ENCODE measurements around the gene MIER2. TPM values are rescaled to one million over a fixed set of nuclear protein-coding genes. Genes with fewer than 3 reads are reported as not detected.

The MIER2 gene
- polyA plus RNA-seq, 3 donors = 7.8 to 26.9 (median 22.3) TPM

DNA sequence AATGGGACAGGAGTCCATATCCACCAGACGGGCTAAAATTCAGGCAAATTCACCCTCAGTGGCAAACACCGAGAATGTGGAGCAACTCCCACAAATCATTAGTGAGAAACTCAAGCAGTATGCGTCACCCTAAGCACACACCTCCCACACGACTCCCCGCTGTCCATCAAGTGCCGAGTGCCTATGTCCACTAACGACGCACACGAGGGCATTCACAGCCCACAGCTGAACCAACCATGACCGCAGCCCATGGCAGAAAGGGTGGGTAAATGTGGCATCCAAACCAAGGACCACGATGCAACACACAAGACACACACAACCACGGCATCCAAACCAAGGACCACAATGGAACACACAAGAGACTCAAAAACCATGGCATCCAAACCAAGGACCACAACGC lies 22.0 kb downstream of the MIER2 start:
- 96 to 98% (median 97%) methylated on average over 13 of the region's 13 CpGs for WGBS, 3 donors
- no peak overlapping the region for H3K27ac ChIP-seq (ENCODE audit: low read depth, low read length)

DNA sequence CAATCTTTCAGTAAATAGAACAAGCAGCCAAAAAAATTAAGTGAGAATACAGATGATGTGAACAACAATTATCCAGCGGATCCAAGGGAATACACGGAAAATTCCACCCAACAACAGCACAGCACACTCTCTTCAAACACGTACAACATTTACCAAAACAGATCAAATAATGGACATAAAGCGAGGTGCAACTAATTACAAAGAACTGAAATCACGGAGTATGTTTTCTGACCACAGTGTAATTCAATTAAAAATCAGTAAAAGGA lies 26.2 kb downstream of the MIER2 start:
- no peak overlapping the region for H3K27ac ChIP-seq (ENCODE audit: low read depth, low read length)

DNA sequence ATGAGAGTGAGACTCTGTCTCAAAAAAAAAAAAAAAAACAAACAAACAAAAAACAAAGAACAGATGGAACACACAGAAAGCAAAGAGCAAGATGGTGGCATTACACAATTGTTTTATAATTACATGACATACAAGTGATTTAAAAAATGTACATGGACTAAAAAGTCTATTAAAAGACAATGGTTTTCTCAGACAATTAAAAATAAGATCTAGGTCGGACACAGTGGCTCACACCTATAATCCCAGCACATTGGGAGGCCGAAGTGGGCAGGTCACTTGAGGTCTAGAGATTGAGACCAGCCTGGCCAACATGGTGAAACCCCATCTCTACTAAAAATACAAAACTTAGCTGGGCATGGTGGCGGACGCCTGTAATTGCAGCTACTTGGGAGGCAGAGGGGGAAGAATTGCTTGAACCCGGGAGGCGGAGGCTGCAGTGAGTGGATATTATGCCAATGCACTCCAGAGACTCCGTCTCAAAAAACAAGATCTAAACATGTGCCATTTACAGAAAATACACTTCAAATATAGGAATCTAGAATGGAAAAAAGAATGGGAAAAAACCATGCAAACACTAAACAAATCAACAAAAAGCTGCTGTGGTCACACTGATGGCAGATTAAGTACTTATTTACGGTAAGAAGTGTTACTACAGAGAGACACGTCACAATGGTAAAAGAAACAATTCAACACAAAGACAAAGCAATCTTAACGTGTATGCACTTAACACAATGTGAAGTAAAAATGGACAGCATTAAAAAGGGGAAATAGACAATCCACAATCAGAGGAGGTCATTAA lies 26.7 kb downstream of the MIER2 start:
- WGBS, 3 donors = 89 to 94% (median 94%) methylated on average over 10 of the region's 10 CpGs
- H3K27ac ChIP-seq (ENCODE audit: low read depth, low read length) = no peak overlapping the region

More for the DNA sequence above, 26.2 kb downstream of the MIER2 start:
- WGBS, 3 donors = 68 to 95% (median 82%) methylated on average over 5 of the region's 5 CpGs

DNA sequence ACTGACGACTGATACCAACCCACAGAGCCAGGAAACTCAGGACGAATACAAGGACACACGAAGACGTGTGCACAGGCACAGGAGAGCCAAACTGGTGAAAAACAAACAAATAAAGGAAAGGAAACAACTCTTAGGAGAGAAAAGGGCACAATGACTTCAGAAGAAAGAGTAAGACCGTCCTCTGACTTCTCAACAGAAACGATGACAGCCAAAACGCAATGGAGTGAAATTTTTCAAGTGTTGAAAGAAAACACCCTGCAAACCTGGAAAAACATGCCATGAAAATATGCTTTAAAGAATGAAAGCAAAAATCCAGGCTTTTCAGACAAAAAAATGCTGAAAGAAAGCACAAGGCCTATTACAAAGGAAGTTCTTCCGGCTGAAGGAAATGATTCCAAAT lies 28.8 kb downstream of the MIER2 start:
- no peak overlapping the region for H3K27ac ChIP-seq (ENCODE audit: low read depth, low read length)

DNA sequence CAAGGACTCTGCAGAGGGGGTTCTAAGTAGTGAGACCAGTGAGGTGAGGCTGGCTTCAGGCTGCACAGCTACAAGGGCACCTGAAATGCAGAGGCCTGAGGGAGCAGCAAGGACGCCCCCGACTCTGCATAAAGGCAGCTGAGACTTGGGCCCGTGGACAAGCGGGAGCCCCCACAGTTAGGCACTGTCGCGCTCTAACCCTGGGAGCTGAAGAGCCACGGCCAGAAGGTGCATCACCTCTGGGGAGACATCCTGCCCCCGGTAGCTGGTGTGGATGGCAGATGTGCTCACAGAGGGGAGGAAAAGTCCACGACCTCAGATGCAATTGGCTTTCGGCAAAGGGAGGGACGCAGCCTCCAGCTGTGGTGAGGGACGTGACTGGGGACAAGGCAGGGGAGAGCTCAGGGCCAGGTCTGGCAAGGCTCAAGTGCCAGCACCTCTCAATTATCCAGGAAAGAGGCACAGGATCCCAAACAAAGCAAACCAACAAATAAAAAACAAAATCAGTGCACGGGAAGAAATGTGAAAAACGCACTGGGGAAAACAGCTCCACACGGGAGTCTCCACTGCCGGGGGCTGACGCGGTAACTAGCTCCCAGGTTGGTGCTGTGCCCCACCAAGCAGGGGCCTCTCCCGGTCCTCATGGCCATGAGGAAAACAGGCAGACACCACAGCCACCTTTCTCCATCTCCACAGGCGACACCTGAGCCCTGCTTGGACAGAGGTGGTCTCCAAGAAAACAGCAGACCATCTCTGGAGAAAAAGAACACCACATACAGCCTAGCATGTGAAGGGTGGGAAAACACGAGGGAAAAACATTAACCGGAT lies 30.4 kb downstream of the MIER2 start:
- WGBS, 3 donors = 85 to 90% (median 89%) methylated on average over 22 of the region's 22 CpGs
- no peak overlapping the region for H3K27ac ChIP-seq (ENCODE audit: low read depth, low read length)

More for the DNA sequence above, 28.8 kb downstream of the MIER2 start:
- 84 to 86% (median 84%) methylated on average over 8 of the region's 8 CpGs for WGBS, 3 donors

DNA sequence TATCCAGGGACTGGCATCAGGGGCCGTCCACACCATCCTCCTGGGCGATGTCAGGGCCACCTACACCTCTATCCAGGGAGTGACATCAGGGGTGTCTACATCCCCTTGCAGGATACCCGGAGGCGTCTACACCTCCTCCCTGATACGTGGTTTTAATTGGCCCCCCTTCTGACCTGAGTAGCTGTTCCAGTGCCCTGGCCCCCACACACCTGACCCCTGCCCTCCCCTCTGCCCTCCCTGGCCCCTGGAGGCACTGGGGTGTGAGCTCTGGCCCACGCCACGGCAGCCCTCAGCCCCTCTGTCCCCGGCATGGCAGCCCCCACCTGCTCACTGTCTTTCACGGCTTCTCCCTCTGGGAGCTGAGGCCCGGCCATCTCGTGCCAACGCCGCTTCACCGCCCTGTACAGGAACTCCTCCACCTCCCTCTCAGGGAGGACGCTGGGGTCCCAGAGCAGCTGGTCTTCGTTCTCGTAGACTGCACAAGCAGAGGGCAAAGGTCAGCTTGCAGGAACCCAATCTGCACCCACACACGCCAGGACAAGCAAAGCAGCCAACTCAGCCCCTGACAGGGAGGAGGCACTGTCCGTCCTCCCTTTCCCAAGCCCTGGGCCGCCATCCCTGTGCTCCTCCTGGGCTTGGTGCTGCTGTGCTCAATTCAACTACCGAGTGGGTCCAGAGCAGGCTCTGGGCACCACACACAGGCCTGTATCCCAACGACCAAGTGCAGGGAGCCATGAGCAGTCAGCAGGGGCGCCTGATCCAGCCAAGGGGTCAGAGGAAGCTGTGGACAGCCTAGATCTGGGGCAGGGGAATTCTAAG lies 31.2 kb downstream of the MIER2 start:
- H3K27ac ChIP-seq (ENCODE audit: low read depth, low read length) = no peak overlapping the region
- WGBS, 3 donors = 76 to 85% (median 78%) methylated on average over 21 to 23 of the region's 23 CpGs

DNA sequence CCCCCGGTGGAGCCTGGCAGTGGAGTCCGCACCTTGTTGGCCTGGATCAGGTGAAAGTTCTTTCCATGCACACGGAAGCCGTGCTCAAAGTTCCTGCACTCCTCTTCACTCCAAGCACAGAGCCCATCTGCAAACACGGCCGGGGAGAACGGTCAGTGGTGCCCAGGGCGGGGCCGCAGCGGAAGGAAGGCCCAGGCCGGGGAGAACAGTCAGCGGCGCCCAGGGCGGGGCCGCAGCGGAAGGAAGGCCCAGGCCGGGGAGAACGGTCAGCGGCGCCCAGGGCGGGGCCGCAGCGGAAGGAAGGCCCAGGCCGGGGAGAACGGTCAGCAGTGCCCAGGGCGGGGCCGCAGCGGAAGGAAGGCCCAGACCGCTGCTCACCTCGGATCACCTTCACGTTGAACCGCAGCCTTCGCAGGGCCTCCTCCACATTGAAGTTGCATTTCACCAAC lies 32.8 kb downstream of the MIER2 start:
- WGBS, 3 donors = 69 to 87% (median 83%) methylated on average over 30 to 32 of the region's 33 CpGs
- H3K27ac ChIP-seq (ENCODE audit: low read depth, low read length) = no peak overlapping the region

DNA sequence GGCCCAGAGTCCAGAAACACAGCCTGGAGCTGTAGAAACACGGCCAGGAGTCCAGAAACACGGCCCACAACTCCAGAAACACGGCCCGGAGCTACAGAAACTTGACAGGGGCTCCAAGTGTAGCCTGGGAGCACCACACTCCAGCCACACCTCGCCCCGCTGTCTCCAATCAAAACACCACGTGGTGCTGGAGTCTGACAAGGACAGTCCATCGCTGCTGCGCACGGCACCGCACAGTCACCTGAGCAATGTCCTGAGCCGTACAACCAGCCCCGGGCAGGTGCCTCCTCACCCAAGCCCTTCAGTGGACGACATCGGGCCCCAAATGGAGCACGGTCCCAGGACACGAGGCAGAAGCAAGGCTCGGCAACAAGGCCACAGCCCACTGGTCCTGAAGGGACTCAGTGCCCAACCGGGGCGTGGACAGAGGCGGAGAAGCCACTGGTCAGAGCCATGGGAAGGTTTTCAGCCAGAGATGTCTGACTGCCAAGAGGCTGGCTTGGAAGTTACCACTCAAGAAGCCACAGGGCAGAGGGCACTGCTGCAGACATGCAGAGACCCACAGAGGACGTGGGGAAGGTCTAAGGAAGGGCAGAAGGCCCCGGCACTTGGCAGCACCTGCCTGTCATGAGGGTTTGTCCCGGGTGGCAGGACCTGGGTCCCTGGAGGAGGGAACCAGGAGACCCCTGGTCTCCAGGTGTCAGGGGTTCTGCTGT lies 33.7 kb downstream of the MIER2 start:
- no peak overlapping the region for H3K27ac ChIP-seq (ENCODE audit: low read depth, low read length)

DNA sequence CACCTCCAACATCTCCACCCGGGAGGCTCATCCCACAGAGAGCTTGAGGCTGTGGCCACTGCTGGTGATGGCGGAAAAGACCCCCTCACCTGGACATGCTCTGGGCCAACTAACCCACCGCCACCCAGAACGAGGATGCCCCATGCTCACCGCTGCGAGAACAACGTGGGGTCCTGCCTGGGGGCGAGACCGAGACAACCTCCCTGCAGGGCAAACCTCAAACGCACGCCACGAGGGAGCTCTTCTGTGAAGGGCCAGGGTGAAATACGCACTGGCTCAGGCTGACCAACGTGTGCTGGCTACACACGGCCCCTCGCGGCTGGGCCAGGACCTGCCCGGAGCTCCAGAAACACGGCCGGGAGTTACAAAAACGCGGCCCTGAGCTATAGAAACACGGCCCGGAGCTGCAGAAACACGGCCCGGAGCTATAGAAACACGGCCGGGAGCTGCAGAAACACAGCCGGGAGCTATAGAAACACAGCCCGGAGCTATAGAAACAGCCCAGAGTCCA lies 34.4 kb downstream of the MIER2 start:
- H3K27ac ChIP-seq (ENCODE audit: low read depth, low read length) = no peak overlapping the region
- WGBS, 3 donors = 51 to 74% (median 68%) methylated on average over 30 of the region's 30 CpGs

More for the DNA sequence above, 33.7 kb downstream of the MIER2 start:
- WGBS, 3 donors = 71 to 88% (median 75%) methylated on average over 24 of the region's 24 CpGs

DNA sequence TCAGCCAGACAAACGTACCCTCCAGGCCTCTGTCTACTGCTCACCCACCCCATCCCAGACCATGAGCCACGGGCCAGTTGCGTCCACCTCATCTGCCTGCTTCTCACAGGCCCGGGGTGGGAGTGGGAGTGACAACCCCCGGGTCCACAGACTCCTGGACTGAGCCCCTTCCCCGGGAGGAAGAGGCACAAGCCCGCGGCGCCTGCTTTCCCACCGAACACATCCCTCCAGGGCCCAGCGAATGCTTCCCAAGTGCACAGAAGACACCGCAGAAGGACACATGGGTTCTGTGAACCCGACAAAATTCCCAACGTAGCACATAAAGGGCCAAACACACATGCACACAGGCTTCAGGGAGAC lies 35.4 kb downstream of the MIER2 start:
- H3K27ac ChIP-seq (ENCODE audit: low read depth, low read length) = no peak overlapping the region
- 74 to 86% (median 75%) methylated on average over 14 of the region's 14 CpGs for WGBS, 3 donors

DNA sequence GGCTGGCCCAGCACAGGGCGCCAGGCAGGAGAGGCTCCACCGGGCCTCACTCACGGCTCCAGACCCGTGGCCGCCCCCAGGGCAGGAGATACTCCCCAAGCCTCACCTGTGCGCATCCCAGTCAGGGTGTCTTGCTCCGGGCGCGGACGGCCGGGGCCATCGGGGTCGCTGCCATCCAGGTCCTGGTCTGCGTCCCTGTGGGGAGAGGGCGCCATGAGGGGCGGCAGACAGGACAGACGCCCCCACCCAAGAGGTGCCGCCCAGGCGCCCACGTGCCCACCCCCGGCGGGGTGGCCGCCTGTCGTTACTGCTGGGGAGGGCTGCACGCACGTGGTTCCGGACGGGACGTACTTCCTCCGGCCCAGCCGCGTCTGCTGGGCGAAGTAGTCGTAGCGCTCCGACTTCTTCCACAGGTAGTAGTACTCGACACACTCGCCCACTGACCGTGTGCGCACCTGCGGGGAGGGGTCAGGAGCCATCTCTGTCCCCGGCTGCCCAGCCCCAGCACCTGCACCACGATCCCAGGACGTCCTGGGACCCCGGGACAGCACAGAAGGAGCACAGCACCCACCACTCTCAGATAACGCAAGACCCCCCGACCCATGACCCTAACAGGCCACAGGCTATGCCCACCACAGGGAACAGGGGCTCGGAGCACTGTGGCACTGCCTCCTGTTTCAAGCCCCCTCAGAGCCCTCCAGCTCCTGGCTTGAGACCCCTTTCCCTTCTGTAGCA lies 36.0 kb downstream of the MIER2 start:
- 83 to 96% (median 86%) methylated on average over 43 to 48 of the region's 48 CpGs for WGBS, 3 donors
- no peak overlapping the region for H3K27ac ChIP-seq (ENCODE audit: low read depth, low read length)

DNA sequence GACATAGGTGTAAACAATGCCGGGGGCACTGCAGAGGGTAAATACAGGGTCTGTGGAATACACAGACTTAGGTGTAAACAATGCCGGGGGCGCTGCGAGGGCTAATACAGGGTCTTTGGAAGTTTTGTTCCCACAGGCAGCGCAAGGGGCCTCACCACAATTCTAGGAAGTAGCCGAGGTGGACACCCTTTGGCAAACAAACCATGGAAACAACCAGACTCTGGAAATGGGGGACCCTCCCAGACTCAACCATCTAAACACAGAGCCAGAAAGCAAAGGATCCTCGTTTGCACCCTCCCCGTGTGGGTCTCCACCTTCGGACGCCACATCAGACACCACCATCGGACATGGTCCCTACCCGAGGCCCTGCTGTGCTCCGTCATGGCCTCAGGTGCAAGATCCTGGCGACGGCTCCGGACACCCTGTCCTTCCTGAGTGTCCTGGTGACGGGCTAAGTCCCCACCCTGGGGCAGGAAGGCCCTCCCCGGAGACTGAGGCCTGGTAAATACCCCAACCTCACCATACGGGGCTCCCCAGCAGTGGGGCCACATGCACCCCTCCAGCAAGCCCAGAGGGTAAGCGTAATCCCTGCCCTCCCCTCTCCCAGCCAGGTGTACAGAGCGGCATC lies 36.7 kb downstream of the MIER2 start:
- WGBS, 3 donors = 75 to 84% (median 79%) methylated on average over 21 of the region's 21 CpGs
- H3K27ac ChIP-seq (ENCODE audit: low read depth, low read length) = no peak overlapping the region

DNA sequence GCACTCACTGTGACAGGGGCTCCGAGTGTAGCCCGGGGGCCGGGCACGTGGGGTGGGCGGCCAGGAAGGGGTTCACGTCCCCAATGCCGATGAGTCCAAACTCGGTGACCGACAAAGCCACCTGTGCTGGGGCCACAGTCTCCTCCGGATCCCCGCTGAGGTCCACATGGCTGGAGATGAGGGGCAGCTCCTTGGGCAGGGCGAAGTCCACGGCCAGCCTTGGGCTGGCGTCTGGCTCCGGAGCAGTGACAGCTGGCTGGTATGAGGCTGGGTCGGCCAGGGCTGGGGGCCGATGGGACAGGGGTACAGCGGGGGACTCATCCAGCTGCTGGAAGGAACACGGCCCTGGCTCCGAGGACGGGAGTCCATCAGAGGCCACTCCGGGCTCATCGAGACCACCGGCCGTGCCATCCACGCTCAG lies 37.5 kb downstream of the MIER2 start:
- 92 to 95% (median 94%) methylated on average over 23 to 26 of the region's 26 CpGs for WGBS, 3 donors
- no peak overlapping the region for H3K27ac ChIP-seq (ENCODE audit: low read depth, low read length)

DNA sequence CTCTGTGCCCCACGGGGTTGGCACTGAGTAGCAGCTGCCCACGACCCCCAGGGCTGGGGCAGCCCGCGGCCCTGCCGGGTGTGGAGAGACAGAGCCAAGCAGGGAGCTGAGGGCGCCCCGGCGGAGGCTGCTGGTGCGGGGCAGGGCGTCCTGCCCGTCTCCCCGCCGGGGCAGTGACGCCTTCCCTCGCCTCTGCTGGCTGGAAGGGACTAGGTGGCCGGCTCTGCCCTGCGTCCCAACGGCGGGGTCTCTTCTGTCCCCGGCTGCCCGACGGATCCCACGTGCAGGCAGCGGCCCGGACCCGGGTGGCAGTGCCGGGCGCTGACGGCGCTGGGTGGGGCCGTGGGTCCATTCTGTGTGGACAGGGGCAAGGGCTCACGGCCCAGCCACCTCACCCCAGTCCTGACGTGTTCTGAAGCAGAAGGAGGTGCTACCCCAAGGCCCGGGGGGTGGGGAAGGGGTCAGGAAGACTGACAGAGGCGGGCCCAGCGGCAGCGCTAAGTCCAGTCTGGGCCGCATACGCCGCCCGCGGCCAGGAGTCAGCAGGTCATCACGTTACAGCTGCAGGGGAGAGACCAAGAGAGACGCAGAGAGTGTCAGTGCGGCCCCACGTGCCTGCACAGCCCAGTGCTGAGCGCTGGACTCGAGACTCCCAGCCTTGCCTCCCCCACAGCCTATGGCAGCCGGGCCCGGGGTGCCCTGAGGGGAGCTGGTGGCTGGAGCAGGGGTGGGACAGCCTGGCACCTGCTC lies 38.3 kb downstream of the MIER2 start:
- no peak overlapping the region for H3K27ac ChIP-seq (ENCODE audit: low read depth, low read length)
- 94 to 96% (median 94%) methylated on average over 33 to 50 of the region's 50 CpGs for WGBS, 3 donors

DNA sequence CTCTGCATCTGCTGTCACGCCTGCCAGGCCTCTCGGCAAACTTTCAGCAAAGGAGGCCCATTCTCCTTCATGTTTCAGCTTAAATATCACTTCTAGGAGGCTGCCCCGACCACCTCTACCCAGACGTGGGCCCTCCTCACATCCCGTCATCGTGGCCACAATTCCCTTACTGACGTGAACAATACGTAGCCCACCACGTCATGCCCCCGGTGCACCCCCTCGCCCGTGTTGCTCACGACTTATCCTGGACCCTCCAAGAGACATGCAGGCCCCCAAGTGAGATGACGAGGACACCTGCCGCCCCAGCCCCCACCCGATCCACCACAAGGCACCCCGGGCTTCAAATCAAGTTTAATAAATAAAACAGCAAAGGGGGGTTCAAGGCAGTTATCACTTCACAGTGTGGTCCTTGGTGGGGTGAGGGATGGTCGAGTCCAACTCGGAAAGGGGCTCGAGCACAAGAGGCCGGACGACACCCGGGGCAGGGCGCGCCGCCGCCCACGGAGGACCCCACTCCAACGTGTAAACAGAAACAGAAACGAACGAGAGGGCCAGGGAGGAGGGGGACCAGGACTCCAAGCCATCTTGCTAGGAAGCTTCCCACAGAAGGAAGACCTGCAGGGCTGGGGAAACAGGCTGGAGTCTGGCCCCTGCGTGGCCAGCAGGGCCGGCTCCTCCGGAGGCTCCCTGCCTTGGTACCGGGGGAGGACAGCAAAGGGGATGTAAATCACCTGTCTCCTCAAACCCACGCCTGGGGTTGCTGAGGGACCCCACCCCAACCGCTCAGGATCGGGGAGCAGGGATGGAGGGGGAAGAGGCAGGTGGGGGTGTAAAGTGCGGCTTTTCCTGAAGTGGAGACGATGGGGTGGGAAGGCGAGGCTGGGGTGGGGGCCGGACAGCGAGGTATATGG lies 39.1 kb downstream of the MIER2 start:
- 94 to 95% (median 94%) methylated on average over 41 to 43 of the region's 43 CpGs for WGBS, 3 donors

More for the DNA sequence above, 39.1 kb downstream of the MIER2 start:
- no peak overlapping the region for H3K27ac ChIP-seq (ENCODE audit: low read depth, low read length)

Data from adipose tissue (tissue), 3 donors.